Anterior cingulate cortex (tissue), 58 donors: Measurements from ENCODE around the gene MX2.

Experiments
- DNase-seq, 58 donors: peaks; one replicate each; lab custom pipeline; 2025; lab: John Stamatoyannopoulos, UW

The MX2 gene

DNA sequence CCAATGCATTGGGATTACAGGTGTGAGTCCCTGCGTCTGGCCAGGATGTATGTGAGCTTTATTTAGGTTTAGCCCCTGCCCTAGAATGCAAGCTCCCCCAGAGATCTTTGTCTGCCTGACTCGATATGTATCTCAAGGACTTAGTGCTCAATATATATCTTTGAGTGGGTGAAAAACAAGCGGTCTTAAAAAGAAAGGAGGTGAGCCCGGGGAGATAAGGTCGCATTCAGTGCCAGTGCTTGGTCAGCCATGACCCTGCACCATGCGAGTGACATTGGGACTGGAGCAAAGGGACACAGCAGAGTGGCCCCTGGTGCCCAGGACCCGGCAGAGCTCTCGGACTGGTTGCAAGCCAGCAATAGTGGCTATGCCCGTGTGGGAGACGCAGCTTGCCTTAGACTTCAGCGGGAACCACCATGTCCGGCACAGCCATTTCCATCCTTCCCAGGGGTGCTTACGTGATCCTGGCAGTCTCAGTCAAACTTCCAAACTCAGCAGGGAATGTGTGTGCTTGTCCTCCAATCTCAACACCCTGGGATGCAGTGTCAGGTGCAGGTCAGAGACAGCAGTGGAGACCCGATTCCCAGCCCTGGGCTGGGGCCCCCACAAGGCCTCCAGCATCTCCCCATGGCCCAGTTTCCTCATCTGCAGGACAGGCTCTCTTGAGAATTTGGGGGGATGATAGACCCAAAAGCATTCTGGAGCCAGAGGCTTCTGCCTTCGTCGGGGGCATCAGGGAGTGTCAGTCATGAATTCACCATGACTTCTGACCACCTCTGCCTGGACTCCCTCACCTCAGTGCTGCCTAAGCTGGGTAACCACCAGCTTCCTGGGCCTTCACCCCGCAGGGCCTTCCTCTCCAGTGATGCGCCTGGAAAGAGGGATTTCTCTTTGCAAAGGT lies 1.8 kb downstream of the MX2 start:
- no peak for DNase-seq

DNA sequence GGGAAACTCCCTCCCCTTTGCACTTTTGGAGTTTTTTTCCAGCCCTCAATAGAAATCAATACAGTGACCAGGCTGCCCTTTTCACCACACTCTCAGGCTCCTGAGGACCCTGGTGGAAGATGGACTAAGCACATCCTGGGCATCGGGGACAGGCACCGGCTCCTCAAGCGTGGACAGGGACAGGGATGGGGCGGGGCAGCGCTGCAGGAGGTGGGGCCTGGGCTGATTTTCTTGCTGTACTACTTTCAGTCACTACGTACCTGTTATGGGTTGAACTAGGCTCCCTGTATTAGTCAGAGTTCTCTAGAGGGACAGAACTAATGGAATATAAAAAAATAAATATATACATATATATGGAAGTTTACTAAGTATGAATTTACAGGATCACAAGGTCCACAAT lies 2.5 kb downstream of the MX2 start:
- no peak for DNase-seq

DNA sequence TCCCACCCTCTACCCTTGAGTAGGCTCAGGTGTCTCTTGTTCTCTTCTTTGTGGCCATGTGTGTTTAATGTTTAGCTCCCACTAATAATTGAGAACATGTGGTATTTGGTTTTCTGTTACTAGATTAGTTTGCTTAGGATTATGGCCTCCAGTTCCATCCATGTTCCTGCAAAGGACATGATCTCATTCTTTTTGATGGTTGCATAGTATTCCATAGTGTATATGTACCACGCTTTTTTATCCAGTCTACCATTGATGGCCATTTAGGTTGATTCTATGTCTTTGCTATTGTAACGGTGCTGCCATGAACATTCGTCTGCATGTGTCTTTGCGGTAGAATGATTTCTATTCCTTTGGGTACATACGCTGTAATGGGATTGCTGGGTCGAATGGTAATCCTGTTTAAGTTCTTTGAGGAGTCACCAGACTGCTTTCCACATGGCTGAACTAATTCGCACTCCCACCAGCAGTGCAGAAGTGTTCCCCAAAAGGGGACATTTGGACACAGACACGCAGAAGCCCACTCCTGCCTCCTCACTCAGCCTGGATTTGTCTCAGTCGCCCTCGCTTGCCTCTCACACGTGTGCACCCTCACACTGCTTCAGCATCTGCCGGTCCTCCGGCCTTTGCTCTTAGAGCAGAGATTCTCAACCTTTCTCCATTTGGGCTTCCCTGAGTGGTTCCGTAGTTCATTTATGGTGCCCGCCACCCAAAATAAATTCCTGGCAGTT lies 3.7 kb downstream of the MX2 start:
- DNase-seq: no peak

DNA sequence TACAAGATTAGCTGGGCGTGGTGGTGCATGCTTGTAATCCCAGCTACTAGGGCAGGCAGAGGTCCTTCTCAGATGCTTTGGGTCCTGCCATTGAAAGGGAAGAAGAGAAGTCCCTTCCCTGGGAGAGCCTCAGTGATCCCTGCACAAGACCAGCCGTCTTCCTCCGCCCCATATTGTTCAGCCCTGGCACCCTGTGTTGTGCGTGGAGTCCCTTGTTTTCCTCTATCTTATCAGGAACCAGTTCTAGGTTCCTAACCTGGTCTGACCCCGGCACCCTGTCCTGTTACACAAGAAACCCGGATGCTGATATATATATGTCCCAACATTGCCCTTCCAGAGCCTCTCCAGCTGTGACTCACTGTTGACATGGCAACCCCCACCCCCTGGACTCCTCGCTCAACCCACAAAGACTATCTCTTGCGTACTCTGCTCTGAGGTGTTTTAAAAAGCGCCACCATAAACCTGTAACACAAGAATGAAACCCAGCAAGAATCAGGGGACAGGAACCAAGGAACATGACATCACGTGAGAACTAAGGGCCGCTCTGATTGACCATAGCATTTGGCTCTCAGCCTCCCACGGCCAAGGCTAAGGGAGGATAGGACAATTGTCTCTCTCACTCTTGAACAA lies 4.8 kb downstream of the MX2 start:
- DNase-seq: peak in 1 of 58 donors; percentile 17

DNA sequence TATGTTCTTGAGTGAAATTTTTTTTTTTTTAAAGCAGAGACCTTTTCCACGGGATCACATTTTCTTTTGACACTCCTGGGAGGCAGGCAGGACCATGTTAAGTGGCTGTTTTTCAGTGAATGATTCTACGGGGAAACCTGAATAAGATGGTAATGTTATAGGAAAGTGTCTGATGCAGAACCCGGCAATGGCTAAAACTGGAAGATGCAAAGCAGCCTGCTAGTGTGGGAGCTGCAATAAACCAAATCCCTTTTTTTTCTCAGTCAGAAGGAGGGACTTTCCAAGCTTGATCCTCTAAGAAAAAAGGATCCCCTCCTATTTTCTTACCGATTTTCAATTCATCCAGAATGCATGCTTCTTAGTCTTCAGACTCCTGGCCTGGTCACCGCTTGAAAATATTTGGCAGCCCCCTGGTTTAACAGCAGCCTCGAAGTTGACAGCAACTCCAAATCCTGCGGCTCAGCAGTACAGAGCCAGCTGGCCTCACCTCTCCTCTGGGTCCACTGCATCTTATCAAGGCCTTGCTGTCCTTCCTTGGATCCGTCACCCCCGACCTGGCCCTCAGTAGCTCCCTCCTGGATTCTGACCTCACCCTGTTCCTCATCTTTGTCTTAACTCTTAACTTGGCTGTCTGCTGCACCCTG lies 5.6 kb downstream of the MX2 start:
- DNase-seq: no peak

DNA sequence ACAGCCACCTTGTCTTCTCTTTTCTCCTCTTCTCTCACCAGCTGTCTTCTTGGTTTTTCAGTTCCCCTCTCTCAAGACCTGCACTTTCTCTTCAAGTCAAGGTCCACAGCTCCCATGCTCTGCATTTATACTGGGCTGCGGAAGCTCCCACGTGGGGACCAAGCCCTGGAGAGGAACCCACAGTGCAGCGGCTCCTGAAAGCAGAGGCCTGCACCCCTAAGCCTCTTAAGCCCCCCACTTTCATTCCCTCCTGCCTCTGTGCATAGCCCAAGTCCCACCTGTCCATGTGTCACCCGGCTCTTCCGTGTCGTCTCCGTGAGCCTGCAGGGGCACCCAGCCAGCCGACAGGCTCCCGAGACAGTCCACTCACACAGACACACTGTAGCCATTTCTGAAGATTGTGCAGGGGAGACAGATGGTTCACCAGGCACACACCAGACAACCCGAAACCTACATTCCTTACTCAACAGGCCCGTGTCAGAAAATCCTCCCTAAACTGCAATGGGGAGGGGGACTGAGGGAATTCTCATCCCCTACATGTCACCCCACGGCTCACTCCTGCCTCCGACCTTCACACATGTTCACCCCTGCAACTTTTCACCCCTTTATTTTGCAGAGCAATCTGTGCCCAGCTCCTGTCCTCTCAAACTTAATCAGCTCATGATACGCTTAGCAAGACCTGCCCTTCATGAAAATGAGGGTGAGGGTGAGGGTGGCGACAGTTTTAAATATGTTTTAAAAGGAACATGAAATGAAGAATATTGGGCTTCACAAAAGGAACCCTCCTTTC lies 6.3 kb downstream of the MX2 start:
- peak in 1 of 58 donors; percentile 6 for DNase-seq

DNA sequence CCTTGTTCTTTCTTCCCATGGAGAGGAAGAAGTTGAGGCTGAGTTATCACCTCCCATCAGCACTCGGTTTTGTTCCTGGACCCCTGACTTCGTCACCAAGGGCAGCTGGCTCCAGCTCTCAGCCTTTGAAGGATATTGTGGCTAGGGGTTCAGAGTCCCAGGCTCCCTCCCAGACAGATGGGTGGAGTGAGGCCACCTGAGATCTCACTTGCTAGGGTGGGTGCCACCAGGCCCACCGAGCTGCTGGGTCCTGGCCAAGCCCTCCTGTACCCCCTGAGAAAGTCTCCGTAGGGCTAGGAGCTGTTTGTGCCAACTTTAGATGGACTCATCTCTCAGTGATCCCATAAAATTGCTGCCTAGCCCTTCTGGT lies 6.9 kb downstream of the MX2 start:
- no peak for DNase-seq

DNA sequence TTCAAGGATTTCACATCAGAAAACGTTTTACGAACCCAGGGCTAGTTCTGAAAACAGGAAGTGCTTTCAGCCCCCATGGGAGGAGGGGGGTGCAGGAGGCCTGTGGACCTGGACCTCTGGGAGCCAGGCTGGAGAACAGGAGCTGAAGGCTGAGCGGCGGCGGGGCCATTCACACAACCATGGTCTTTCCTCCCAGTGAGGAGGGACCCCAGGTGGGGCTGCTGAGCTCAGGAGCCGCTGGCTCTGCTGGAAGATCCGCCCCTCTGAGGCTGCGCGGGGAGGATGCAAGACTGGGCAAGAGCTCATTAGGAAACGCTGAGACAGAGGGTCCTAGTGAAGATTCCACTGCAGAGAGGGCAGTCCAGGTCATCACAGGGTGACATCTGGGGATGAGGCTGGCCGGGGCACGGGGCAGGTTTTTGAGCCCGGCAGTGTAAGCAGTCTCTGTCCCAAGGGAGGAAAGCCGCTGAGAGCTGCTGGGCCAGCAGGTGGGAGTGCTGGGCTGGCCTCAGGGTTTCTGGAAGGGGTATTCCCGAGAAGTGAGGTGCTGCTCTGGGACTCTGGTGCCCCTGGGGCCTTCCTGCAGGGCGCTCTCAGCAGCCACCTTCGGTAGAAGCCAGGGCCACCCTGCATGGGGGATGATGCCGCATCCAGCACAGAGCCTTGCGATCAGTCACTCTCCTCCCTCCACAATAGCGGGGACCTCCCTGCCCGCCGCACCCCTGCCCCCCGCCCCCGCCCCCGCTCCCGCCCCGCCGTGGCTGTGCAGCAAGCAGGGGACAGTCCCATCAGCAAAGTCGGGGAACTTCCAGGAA lies 7.5 kb downstream of the MX2 start:
- no peak for DNase-seq

DNA sequence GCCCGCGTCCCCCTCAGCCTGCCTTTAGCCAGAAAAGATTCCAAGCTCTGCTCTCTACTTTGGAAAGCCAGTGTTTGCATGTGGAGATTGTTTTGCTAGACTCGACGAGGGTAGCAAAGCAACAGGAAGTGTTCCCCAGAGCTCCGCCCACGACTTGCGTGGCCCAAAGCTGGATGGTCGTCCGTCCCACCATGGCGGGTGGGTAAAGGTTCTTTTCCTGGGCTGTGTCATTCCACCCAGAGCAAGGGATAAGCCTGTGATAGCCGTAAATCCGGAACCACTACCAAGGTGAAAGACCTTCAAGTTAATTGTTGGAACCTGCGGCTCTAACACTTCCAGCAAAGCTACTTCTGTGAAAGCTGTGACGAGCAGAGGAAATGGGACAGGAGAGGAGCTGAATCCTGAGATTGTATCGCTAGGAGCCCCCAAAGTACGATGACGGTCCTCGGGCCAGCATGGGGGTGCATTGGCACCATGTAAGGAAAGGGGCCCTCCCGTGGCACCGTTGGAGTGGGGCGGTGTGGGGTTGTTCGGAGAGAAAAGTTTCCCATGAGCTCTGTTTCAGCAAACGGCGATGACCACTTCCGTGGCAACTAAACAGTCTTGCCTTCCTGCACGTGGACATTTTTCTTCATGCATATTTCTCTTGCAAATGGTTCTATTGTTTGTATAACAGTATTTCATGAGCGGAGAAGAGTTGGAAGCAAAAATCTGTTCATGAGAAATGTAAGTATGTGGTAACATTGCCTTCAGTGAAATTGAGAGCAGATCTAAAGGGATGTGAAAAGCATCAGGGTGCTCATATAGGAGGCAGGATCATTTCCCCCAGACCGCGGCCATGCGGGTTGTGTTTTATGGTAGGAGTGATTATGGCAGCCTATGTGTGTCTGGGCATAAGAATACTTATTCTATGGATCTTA lies 8.4 kb downstream of the MX2 start:
- no peak for DNase-seq

DNA sequence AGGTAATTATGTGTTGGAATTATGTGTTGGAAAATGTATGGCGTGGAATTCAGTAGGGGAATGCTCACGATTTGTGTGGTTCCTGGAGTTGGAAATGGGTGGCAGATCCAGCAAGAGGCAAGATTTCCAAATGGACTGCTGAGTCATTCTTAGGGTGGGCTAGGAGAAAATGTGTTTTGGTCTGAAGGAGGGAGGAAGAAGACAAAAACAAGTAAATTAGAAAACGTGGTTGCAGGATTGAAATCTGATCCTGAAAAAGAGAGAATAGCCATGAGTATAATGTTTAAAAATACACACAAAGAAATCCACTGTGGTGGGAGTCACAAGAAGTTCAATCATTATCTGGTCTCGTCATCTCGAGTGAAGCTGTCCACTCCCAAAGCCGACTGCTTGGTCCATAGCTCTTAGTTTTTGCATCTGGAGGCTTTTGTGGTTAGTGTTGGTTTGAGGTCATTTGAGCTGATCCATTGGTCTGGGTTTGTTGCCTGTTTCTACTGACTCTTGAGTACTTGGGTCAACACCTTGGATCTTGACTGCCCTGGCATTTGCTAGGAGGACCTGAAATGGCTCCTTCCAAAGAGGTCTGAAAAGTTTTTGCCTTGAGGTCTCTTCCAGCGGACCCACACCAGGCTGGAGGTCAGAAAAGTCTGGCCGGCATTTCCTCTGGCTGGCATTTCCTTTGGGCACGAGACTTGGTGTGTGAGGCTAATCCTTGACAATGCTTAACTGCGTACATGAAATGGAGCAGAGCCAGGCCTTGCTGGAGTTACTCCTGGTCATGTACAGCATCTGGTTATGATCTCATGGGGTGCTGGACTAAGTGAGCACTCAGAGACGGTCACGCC lies 9.2 kb downstream of the MX2 start:
- no peak for DNase-seq

DNA sequence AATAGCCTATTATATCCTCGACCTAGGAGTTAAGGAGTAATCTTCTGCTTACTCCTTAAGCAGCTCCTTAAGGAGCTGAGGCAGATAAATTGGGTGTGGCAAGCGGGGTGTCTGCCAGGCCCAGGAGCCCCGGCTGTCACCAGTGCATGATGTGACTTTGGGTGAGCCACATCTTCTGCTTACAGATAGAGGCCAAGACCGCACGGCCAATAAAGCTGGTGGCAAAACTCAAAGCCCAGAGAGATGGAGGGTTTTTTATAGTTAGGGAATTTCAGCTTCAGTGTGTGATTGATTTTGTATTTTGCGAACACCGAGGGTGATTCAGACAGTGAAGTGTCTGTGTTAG lies 9.8 kb downstream of the MX2 start:
- no peak for DNase-seq

DNA sequence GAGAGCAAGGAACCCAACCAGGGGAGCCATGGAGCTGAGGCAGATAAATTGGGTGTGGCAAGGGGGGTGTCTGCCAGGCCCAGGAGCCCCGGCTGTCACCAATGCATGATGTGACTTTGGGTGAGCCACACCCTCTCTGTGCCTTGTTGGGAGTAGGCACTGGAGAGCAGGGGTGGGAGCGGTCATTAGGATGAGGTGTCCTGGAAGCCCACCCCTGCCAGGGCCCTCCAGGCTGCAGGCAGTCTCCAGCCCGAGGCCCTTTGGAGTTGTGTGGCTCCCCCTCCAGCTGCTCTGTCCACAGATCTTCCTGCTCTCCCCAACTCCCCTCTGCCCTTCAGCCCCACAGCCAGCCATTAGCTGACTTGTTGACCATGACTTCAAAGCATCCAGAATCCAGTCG lies 11.4 kb downstream of the MX2 start:
- no peak for DNase-seq

DNA sequence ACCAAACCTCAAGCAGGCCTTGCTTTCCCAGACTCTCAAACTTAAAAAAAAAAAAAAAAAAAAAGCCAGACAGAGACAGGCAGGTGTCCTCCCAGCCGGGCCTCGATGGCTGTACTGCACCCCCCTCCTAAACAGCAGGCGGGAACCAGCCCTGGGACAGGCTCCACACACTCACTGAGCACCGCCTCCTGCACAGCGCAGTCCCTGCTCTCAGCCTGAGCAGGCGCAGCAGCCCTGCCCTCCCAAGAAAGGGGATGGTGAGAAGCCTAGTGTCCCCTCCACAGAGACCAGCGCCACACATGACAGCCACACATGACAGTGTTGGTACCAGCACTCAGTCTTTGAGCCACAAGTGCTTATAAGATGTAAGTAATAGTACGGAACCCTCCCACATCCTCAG lies 11.9 kb downstream of the MX2 start:
- DNase-seq: no peak

DNA sequence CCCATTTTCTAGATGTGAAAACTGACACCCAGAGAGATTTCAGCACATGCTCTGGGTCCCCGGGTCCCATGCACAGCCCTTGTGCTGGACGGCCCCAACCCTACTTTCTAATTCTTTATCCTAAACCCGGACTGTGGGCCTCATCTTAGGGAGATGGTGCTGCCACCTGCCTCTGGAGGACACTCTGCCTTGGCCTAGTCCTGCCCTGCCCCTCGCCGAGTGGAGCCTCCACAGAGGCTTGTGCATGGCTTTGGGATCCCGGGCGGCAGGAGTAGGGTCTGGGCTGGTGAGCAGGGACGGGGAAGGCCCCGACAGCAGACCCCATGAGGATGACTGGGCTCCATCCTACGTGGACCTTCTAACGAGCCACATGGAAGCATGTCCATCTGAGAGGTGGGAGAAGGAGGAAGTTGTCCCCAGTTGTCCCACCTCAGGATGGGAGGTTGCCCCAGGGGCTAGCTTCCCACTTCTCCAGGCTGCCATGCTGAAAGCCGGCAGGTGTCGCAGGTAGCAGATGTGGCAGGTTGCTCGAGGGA lies 12.4 kb downstream of the MX2 start:
- no peak for DNase-seq

DNA sequence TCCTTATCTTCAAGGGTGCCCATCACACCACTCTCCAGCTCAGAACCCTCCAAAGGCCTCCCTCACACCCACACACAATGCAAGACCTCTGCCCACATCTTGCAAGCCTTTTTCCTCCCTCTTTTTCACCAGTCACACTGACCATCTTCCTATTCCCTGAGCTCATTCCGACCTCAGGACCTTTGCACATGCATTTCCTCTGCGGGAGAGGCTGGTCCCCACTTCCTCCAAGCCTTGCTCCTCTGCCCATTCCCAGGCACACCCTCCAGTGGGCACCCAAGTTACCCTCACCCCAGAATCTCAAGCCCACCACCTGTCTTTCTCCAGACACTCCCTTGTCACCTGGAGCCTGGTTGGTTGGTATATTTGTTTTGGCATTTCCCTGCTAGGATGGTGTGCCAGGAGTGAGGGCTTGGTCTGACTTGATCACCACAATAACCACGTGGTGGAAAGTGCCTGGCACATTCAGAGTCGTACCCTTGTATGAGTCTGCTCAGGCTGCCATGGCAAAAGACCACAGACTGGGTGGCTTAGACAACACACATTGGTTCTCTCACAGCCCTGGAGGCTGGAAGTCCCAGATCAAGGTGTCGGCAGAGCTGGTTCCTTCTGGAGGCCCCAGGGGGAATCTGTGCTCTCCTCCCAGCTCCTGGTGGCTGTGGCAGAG lies 13.2 kb downstream of the MX2 start:
- DNase-seq: no peak

DNA sequence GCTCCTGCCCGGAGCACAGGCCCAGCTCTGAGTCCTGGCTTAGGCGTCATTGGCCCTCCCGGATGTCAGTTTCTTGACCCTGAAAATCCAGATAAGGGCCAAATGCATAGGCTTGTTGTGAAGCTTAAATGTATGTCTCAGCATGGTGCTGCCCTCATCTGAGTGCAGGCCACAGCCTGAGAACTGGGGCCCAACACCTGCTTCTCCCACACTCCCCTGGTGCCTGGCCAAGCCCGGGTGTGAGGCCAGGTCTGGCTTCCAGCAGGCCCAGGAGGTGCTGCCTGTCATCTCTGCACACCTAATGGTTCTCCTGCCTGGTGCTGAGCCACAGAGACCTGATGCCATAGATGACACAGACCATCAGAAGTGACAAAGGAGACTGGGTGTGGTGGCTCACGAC lies 14.0 kb downstream of the MX2 start:
- no peak for DNase-seq

DNA sequence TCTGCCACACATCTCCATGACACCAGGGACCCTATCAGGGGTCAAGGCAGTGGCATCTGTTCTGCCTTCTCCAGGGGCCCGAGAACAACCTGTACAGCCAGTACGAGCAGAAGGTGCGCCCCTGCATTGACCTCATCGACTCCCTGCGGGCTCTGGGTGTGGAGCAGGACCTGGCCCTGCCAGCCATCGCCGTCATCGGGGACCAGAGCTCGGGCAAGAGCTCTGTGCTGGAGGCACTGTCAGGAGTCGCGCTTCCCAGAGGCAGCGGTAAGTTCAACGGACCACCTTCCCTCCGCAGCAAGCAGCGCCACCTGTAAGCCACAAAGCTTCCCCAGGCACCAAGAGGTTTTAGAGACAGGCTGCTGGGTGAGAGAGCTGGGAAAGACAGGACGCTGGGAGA lies 15.9 kb downstream of the MX2 start:
- DNase-seq: no peak
